Activated CD4-positive, CD25-positive, alpha-beta regulatory T cell treated with anti-CD3 and anti-CD28 coated beads, Interleukin-2, amount 50 U/mL, for 72 hours (primary cell): ENCODE measurements around the gene UBAC2.

Source experiments
- DNase-seq: peaks from one replicate; pipeline ENCODE4 v3.0.0; 2021

The UBAC2 gene

DNA sequence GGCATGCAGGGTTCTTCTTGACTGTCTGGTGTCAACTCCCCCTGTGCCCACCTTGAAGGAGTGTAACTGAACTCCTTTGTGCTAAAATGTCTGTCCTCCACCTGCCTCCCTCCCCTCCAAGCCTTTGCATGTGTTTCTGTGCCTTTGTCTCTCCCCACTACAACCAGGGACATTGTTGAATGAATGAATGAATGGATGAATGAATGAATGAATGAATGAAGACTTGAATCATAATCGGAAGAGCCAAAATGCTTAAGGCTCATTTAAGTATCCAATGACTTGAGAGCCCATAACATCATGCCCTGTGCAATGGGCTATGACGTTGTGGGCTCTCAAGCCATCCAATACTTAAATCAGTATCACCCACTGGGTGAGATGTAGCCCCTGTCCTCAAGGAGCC lies 115.6 kb downstream of the UBAC2 start:
- no peak for DNase-seq

DNA sequence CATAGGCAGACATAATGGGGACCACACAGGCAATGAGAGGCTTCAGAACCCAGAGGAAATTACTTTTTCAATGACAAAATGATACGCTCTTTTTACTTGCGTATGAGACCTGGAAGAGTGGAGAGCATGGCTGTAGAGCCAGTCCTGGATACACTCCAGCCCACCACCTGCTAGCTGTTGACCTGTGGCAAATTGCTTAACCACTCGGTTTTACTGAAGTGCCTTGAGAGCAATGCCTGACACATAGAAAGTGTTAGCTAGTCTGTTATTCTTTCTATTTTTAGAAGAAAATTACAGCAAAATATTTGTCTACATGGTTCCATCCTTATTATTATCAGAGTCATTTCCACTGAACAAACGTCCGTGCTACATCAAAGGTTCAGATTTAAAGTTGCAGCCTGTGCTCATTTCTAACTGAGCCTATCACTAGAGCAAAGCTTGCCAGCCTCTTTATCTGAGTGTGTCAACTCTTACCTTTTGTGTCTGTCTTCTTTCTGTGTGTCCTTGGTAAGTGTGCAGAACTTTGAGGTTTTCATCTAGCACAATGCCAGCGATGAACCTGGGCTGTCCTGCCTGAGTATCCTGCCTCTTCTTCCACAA lies 116.1 kb downstream of the UBAC2 start:
- no peak for DNase-seq

DNA sequence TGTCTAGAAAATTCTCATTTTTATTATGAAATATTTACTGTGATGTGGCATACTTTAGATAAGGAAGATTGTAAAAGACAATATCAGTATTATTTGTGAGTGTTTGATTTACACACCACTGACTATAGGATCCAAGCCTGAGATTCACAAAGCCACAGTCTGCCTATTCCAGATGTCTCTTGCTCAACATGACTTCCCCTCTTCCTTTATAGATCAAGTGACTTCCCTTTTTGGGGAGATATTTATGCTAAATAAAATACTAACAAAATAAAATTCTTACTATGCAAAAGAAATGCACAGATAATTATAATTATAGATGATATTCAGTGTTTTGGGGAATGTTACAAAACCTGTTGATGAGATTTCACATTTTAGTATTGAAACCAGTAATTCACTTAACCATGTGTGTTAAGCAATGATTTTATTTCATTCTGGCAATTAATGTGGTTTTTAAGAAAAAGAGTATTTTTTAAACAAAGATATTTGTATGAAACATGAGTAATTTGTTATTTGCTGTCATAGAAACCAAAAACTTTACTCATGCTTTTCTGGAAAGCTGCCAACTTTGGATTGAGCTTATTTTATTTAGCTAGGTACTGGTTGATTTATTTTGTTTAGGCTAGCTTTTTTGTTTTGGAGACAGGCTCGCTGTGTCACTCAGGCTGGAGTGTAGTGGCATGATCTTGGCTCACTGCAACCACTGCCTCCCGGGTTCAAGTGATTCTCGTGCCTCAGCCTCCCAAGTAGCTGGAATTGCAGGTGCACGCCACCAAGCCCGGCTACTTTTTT lies 120.2 kb downstream of the UBAC2 start:
- no peak for DNase-seq

DNA sequence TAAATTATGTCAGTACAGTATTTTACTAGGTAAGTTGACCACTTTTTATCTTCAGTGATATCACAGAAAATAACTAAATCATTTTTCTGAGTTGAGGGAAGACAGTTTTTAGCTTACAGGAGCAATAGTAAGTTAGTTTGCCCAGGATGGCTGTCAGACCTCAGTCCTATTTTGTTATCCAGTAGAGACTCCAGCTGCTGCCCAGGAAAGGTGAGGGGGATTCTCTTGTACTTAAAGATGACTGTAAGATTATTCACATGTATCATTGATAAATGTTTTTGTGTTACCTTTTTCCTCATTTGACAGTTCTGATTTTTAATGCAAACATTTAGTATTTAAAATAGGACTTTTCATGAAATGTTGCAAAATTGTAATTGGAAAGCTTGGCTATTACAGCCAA lies 121.1 kb downstream of the UBAC2 start:
- no peak for DNase-seq

DNA sequence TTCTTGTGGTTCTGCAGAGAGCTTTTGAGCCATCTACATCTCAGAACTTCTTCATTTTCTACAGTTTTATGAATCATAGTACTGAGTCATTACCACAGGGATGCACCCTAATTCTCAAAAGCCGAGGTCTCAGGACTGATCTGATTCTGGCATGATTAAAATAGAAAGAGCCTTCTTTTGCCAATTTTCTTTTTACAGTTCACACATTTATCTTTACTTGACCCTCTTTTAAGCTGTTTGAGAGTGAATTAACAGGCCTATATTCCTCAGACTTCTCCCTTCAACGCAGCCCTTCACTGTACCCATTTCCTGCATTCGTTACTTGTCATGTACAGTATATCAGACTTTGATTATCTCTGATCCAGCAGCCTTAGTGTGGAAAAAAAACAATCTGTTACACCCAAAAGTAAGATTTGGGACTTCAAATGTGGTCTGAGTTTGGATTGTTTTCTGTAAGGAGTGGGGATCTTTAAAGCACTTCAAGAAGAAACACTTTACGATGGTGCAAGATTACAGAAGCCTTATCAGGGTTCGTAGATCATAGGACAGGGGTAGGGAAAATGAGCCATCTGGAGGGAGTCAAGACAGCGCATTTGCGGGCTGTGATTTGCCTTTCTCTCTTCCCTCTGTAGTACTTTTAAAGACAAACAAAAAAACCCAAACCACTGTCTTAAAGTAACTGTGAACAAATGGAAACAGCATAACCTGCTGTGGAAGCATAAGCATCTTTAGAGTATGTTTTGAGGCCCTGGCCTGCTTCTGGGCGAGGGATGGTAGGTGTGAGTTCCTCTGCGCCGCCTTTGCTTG lies 121.8 kb downstream of the UBAC2 start:
- DNase-seq: no peak

DNA sequence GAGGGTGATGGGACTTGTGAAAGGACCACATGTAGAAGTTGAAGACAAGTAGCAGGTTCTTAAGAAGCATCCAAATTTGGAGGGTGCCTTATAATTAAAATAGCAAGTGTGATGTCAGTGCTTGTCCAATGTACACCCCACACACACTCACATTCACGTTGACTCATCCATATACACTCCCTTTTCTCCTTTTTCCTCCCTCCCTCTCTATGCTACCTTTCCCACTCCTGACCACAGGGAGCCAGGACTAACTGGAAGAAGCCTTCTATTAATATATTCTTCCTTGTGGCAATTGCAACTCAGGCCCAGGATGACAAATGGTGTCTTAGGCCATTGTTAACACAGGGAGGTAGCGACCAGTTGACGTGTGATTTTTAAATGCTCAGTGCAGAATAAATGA lies 122.8 kb downstream of the UBAC2 start:
- DNase-seq: no peak

DNA sequence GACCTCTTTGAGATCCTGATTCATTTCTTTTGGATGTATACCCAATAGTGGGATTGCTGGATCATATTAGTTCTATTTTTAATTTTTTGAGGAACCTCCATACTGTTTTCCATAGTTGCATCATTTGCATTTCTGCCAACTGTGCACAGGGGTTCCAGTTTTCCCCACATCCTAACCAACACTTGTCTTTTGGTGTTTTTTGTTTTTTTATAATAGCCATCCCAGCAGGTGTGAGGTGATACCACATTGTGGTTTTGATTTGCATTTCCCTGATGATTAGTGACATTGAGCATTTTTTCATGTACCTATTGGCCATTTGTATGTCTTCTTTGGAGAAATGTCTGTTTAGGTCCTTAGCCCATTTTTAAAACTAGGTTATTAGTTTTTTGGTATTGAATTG lies 125.4 kb downstream of the UBAC2 start:
- DNase-seq: no peak

DNA sequence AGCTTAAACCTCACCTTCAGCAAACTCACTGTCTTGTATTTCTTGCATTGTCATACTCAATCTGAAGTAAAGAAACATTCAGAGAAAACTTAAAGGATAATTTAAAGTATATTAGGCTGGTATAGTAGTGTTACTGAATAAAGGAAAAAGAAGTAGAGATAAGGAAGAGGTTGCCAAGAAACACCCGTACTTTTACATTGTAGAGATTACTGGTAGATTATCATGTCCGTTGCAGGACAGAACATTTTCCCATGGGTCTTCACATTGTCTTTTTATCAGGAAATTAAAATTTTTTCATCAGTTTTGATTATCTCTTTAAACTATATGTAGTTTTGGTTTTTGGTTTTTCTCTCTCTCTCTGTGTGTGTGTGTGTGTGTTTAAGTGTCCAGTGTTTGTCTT lies 126.5 kb downstream of the UBAC2 start:
- no peak for DNase-seq

DNA sequence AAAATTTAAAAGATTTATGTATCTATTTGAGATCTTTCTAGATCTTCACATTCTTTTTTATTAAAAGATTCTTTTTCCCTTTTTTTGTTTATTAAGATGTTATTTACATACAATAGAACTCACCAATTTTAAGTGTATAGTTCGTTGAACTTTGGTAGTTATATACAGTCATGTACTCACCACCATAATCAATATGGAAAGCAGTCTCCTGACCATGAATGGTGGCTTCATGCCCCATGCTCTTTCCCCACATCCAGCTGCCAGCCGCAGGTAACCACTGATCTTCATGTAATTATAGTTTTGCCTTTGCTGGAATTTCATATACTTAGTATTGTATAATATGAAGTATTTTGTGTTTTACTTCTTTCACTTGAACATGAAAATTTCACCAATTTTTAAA lies 127.1 kb downstream of the UBAC2 start:
- DNase-seq: no peak

DNA sequence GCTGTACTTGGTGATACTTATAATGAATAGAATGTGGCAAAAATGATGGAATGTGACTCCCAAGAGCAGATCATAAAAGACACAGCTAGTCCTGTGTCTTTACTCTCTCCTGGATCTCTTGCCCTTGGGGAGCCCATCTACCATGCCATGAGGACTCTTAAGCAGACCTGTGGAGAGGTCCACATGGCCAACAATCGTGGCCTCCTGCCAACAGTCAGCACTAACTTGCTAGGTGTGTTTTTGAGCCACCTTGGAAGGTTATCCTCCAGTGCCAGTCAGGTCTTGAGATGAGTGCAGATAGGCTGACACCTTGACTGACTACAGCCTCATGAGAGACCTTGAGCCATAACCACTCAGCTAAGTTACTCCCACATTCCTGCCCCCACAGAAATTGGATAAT lies 128.8 kb downstream of the UBAC2 start:
- DNase-seq: no peak

DNA sequence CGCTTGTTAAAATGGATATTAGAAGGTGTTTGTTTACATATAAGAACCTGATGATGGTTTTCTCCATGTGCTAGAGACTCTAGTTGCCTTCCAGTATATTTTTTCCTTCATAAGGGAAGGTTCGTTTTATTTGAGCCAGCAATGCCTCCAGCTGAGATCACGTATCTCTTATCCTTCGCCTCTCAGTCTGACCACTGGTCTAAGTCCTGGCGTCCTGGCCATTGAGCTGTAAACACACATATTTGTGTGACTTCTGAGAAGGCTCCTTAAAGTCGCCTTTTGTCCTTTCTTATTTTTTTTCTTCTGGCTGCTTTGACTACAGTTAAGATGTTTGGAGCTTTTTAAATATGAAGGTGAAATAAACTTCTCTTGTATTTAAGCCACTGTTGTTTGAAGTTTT lies 130.3 kb downstream of the UBAC2 start:
- no peak for DNase-seq

DNA sequence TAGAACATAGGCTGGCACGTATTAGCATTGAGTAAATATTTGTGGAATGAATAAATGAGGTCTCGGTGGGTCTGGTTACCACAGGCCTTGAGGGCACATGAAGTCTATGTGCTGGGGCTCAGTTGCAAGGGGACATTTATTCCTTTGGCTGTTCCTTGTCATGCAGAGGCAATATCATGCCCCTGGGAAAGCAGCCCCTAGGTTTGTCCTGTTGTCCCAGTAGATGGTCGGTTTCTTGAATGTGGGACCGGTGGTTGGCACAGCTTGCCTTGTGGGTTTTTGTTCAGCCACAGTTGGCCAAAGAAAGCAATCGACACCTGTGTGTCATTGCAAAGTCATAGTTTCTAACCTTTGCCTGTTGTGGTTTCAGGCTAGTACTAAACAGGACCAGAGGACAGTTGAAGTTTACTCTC lies 131.2 kb downstream of the UBAC2 start:
- no peak for DNase-seq

DNA sequence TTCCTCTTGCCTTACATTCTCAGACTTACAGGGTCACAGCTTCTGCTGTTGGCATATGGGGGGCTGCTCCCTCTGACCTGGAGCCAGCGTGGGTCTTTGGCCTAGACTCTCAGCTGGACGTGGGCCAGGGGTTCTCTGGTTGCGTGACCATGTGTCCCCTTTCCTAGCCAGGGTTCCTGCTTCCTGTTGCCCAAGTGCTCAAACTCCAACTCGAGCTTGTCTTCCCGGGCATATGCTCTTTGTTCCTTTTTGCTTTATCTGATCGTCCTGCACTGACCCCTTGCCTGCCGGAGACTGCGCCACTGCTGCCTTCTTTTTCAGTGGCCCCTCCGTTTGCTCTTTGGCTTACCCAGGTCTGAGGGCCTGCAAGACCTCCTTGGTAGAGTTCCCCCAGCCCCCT lies 131.8 kb downstream of the UBAC2 start:
- DNase-seq: no peak

DNA sequence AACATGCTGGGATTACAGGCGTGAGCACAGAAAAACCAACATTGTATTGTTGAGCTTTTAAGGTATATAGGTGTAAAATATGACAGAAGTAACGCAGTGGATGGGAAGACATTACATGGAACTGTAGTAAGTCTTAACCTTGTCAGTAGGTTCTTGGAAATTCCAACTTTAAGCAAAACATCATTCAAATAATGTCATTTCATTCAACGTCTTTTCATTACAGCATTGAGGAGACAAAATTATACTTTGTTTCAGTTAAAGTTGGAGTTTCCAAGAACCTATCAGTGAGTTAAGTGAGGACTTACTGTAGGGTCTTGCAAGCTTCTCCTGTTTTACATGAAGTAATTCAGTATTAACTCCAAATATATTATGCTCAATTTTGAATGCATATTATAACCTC lies 133.6 kb downstream of the UBAC2 start:
- no peak for DNase-seq

DNA sequence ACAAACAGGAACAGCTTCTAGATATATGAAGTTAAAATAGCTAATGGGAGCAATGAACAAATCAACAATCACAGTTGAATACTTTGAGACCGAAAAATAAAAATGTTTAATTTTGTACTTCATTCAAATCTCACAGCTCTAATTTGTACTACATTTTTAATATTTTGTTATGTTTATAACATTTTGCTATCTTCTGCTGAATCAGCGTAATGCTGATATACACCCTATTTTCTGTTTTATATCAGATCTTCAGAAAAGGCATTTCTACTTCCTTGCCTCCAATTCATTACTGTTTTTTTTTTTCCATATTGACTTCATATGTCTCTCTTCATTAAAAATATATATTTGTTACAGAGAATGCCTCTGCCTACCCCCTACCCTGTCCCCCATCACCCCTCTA lies 134.4 kb downstream of the UBAC2 start:
- no peak for DNase-seq

DNA sequence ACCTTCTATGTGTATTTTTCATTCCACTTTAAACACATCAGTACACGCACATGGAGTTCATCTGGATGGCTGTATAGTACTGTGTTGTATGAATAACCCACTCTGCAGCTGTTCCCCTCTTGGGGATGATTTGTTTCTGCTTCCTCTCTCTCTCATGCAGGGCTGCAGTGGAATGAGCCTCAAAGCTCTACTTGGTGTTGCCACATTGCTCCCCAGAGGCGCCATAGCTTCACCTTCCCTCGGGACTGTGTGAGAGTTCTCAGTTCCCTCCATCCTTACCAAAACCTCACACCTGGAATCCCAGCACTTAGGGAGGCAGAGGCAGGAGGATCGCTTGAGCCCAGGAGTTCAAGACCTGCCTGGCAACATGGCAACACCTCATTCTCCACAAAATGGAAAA lies 134.9 kb downstream of the UBAC2 start:
- DNase-seq: no peak

DNA sequence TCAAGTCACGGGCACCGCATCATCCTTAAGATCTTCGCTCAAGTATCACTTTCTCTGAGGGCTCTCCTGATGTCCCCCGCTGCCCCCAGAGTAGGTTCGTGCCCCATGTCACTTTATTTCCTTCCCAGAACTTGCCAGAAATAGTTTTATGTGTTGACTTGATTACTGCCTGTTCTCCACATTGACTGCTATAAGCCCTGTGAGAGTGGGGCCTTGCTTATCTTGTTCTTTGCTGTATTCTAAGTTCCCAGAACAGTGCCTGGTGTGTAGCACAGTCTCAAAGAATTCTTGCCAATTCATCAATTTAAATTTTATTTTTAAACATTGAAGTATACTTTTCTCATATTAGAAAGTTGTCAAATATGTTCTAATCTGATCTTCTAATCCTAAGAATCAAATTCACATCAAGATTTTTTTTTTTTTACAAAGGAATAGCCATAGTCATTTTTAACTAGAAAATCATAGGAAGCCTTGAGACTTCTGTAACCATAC lies 138.6 kb downstream of the UBAC2 start:
- no peak for DNase-seq

DNA sequence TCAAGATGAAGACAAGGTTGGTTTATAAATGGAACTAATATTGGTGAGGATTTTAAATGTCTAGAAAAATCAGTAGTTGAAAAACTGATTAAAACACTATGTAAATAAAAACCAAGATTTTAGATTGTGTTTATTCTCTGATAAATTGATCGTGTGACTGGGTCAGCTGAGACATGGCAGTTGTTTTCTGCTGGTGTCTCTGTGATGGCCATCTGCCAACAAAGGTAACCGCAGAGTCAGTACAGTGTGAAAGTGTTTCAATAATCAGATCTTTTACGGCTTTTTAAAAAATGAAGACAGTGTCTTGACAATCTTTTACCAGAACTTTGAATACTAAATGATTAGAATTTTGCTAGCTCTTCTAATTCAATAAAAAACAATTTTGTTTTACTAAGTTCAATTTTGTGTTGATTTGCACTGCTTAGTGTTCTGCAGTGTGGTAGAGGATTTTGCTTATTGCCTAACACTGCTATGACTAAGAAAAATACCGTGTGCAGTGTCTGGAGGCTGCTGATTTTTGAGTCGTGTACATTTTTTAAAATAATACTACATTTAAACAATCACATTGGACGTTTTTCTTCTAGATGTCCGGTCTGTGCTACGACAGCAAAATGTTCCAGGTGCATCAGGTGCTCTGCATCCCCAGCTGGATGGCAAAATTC lies 139.2 kb downstream of the UBAC2 start:
- no peak for DNase-seq

DNA sequence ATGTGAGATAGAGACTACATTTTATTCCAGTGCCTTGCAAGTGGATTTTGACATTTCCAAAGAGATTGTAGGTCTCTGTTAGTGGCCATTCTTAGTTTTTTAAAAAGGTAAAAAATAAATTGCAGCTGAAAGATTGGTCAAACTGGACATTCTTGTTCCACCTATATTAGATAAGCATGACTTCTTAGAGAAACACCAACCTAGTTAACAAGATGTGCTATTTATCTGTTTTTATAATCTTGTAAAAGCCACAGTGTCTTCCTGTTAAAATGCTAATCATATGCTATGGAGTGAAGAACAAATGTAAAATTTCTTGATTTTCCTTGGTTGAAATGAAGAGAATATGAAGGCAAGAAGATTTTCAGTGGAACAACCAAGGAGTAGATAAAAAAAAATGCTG lies 140.0 kb downstream of the UBAC2 start:
- no peak for DNase-seq

DNA sequence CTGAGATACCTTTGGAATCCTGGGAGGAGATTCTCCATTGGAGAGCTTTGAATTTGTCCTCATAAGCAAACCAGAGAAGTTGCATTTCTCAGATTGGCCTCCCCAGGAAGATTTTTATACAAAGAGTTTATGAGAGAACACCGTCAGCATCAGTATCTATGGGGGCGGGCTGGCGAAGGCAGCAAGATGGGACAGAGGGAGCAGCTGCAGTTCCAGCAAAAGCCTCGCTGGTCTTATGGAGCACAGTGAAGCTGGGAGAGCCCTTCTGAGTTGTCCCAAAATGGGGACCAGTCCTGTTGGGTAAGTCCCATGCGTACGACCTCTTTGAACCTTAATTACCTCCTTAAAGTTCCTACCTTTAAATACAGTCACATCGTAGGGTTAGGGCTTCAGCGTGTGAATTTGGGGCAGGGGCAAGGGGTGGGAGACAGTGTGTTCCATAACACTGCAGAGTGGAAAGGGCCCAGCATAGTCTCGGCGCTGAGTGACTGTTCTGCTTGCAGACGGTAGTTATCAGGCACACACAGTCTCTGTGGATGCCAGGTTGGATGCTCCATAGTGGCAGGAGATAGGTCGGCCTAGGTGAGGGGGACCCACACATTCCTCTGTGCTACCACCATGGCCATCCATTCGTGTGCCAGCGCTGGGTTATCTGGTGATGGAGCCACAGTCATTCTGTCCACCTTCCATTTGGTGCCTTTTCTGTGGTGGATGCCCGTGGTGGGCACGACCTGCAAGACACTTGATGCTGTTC lies 141.5 kb downstream of the UBAC2 start:
- DNase-seq: no peak

DNA sequence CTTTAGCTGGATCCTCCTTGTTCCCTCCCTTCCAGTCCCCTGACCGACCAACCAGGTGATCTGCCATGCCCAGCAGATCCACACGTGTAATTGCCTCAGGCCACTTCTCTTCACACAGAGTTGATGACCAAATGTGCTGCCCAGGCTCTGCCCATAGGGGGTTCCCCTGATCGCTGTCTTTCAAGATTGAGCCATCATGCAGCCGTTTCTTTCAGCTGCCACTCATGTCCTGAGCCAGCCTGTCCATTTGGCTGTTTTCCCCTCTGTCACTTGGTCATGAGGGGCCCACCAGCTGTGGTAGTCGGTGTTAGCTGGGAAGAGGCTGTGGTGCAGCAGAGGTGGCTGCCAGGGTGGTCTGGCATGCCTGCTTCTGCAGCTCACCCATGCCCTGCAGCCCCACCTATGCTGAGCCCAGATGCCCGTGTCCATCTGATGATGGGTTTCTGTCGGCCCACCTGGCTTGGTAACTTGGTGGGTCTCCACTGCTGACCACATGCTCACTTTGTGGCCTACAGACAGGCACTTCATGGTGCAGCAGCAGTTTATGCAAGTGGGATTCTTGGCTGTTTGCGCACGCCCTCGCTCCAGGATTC lies 142.2 kb downstream of the UBAC2 start:
- DNase-seq: no peak

DNA sequence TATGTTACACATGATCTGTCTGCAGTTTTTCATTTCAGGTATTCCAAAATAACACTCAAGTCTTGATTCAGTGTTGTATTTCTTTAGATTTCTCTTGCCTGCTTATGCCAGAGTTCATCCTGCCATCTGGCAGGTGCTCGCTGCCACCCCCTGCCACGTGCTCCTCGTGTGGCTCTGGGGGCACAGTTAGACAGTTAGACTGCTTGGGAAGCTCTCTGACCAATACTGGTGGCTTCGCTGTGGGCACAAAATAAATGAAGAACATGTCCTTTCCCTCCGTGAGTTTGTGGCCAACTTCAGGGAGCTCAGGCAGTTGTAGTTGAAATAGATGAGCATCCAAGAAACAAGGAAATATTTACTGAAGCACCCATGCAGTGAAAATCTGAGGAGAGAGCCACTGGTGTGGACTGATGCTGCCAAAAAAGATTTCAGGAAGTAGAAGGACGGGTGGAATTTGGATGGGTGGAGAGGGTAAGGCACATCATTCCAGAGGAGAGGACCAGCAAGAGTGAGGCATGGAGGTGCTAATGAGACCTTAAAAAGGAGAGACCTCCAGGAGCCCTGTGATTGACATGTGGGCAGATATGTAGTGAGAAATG lies 144.1 kb downstream of the UBAC2 start:
- no peak for DNase-seq
